ENCODE results near the gene DLG2.
"Not testable (repeated sequence)": the region's sequence is repeated elsewhere in the genome, so short reads cannot be mapped to it uniquely, and the experiment has no call there.

DNA sequence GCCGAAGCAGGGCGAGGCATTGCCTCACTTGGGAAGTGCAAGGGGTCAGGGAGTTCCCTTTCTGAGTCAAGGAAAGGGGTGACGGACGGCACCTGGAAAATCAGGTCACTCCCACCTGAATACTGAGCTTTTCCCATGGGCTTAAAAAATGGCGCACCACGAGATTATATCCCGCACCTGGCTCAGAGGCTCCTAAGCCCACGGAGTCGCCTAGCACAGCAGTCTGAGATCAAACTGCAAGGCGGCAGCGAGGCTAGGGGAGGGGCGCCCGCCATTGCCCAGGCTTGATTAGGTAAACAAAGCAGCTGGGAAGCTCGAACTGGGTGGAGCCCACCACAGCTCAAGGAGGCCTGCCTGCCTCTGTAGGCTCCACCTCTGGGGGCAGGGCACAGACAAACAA, 2039.3 kb downstream of the DLG2 start:
- TF ChIP-seq, protein P1, sequence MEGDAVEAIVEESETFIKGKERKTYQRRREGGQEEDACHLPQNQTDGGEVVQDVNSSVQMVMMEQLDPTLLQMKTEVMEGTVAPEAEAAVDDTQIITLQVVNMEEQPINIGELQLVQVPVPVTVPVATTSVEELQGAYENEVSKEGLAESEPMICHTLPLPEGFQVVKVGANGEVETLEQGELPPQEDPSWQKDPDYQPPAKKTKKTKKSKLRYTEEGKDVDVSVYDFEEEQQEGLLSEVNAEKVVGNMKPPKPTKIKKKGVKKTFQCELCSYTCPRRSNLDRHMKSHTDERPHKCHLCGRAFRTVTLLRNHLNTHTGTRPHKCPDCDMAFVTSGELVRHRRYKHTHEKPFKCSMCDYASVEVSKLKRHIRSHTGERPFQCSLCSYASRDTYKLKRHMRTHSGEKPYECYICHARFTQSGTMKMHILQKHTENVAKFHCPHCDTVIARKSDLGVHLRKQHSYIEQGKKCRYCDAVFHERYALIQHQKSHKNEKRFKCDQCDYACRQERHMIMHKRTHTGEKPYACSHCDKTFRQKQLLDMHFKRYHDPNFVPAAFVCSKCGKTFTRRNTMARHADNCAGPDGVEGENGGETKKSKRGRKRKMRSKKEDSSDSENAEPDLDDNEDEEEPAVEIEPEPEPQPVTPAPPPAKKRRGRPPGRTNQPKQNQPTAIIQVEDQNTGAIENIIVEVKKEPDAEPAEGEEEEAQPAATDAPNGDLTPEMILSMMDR (conservative IDR thresholded peaks at IDR 0.05; ENCODE audit: low read length): not testable (repeated sequence)
- not testable (repeated sequence) for TF ChIP-seq EZH2phosphoT487 (IDR thresholded peaks at IDR 0.05; ENCODE audit: borderline replicate concordance, low read depth, low read length)
